AG10803 (cell line): ENCODE results near the gene PELO.

Source experiments
- DNase-seq: peaks from one replicate; pipeline ENCODE4 v3.0.0; 2010; ENCODE audit warnings: low read depth
- H3K4me3 ChIP-seq: 2 replicates; pipeline ENCODE4 v1.5.1; 2011; ENCODE audit warnings: mild to moderate bottlenecking, low read length, control low read depth
- TF ChIP-seq, protein P1 (sequence below): conservative IDR thresholded peaks from 2 replicates; pipeline ENCODE4 v1.5.1; 2011; ENCODE audit warnings: mild to moderate bottlenecking, low read length, control low read depth, inconsistent platforms

PELO gene

DNA sequence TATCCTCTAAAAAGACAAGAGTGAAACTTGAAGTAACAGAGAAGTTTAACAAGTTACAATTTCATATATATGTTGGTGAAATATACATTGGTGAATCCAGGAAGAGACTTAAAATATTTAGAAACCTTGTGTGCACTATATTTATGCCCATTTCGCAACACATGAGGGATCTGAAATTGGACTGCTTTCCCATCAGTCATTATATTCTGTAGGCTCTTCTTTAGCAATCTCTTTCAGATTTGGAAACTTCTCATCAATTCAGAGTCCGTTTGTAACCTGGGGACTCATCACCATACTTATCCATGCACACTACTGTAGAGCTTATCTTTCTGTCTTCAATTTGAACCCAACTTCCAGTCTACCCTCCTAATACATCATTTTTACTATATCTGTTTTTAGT lies 2.1 kb downstream of the PELO start:
- TF ChIP-seq, protein P1, sequence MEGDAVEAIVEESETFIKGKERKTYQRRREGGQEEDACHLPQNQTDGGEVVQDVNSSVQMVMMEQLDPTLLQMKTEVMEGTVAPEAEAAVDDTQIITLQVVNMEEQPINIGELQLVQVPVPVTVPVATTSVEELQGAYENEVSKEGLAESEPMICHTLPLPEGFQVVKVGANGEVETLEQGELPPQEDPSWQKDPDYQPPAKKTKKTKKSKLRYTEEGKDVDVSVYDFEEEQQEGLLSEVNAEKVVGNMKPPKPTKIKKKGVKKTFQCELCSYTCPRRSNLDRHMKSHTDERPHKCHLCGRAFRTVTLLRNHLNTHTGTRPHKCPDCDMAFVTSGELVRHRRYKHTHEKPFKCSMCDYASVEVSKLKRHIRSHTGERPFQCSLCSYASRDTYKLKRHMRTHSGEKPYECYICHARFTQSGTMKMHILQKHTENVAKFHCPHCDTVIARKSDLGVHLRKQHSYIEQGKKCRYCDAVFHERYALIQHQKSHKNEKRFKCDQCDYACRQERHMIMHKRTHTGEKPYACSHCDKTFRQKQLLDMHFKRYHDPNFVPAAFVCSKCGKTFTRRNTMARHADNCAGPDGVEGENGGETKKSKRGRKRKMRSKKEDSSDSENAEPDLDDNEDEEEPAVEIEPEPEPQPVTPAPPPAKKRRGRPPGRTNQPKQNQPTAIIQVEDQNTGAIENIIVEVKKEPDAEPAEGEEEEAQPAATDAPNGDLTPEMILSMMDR = no peak
- peak overlapping the region; percentile 76 for H3K4me3 ChIP-seq
- DNase-seq = no peak

DNA sequence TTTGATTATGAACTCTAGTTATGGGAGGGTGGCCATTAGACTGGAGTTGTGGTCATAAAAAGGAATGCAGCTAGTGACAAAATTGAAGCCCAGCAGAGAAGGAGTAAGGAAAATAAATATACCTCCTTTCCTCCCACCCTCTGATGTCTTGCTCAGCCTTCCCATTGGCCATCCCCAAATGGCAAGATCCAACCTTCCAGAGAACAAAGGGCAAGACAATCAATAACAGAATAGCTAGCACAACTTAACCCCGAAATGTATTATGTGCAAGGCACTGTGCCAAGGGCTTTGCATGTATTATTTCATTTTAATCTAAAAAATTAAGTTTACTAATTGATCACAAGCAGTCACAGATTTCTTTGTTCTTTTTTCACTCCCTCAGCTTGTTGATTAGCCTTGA lies 3.6 kb downstream of the PELO start:
- no peak for DNase-seq
- TF ChIP-seq, protein P1 = no peak
- no peak overlapping the region for H3K4me3 ChIP-seq

DNA sequence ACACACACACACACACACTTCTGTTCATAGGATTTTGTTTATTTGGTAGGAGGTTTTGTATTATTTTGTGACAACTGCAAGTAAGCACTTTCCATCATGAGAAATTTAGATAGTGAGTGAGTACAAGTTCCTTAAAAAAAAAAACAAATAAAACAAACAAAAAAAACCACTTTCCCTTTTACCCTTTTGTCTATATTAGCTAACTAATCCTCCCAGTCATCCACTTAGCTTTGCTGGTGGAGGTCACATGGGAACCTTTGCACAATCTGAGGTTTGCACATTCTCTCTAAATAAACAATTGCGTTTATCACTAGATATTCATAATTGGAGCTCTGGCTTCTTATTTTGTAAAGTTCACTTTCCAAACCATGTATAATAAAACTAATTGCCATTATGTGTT lies 6.8 kb downstream of the PELO start:
- H3K4me3 ChIP-seq = no peak overlapping the region
- no peak for DNase-seq
- TF ChIP-seq, protein P1 = no peak

DNA sequence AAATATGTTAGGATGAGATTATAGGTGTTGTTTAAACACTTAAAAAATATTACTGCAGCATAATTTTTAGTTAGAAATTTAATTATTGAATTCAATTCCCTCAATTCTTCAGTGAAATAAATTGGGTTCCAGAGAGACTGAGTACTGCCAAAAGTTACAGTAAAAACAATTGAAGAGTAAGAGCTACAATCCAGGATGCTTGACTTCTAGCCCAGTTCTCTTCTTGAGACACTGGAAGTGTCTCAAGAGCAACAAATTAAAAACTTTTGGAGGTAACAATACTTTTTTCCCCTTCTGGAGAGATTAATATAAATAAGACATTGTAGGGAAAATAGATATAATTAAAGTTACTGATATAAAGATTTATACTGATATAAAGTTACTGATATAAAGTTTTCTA lies 8.3 kb downstream of the PELO start:
- TF ChIP-seq, protein P1 = no peak
- DNase-seq = no peak
- H3K4me3 ChIP-seq = no peak overlapping the region

DNA sequence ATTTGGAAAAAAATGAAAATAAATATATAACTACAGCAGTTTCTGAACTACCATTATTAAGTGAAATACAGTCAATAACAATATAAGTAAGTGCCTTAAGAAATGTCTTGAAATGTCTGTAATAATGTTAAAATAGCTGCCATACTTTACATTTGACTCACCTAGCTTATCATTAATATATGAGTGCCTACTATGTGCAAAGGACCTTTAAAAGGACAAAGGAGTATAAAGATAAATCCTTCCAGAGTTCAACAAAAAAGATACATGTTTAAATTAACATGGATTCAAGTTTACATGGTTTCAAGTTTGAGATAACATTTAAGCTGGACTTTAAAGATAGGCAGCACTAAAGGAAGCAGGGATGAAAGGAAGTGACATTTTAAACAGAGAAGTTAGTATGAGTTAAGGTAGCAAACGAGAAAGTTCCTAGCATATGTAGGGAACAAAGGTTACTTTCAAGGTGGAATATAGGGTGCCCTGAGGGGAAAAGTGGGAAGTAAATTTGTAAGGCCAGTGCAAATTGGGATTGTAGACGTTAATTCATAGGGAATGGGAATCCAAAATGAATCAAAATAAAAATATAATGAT lies 8.9 kb downstream of the PELO start:
- TF ChIP-seq, protein P1 = no peak
- DNase-seq = no peak
- no peak overlapping the region for H3K4me3 ChIP-seq

DNA sequence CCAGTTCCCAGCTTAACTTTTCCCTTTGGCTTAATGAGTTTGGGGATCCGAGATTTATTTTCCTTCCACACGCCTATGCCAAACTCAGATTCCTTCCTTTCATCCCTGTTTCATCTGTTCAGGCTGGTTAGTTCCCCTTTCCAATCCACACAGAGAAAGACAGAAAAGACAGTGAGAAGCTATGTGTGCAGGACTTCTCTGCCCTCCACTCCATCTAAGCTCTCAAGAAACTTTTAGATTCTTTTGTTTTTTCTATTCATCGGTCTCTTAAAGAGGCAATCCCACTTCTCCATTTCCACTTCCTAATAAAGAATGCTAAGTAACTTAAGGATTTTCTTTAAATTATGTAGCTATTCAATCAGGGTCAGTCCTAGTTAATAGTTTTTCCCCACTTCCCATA lies 11.2 kb downstream of the PELO start:
- H3K4me3 ChIP-seq = peak overlapping the region; percentile 84
- TF ChIP-seq, protein P1 = no peak
- peak; percentile 38 for DNase-seq

DNA sequence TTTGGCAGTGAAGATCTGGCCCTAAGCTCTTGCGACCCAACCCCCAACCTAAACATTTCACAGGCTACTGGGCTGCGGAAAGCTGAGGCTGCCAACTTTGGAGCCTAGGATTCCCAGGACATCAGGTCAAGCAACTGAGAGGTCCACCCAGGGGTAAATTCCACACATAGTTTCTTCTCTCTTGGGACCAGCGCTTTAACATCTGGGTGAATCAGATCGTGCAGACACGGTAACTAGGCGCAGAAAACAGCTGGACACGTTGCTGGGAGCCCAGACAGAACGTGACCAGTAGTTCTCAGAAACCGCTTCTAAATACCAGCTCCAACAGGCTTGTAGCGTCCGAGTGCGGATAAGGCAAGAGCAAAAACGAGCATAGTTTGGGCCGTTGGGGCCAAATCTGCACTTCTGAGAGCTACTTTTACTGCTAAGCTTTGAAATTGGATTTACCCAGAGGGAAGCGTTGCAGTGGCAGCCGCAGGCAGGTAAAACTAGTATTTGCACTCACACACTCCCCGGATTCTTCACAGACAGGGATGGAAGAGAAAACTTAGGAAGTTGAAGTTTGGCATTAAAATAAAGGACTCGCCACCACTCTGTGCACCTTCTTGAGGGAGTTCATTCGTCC lies 11.8 kb downstream of the PELO start:
- H3K4me3 ChIP-seq = peak overlapping the region; percentile 84
- TF ChIP-seq, protein P1 = no peak
- DNase-seq = peak; percentile 97
